Bronchial epithelial cell (primary cell): Measurements from ENCODE around the gene HOXA6. TPM values are rescaled to one million over a fixed set of nuclear protein-coding genes. Genes with fewer than 3 reads are reported as not detected.

ENCODE experiments used
- DNase-seq: peaks from one replicate; pipeline ENCODE4 v3.0.0-alpha.2; 2010; ENCODE audit warnings: low read depth
- FAIRE-seq: peaks from 2 replicates; lab custom pipeline; 2011; peaks lifted over from hg19 to GRCh38; lab: Jason Lieb, UNC
- H3K27me3 ChIP-seq: 2 replicates; pipeline ENCODE4 v1.5.1; 2011; ENCODE audit warnings: low read length; ENCODE audit not compliant: control insufficient read depth, insufficient read depth
- H3K36me3 ChIP-seq: 2 replicates; pipeline ENCODE4 v1.5.1; 2011; ENCODE audit warnings: low read length; ENCODE audit not compliant: control insufficient read depth, insufficient read depth
- H3K4me3 ChIP-seq: 2 replicates; pipeline ENCODE4 v1.5.1; 2011; ENCODE audit warnings: mild to moderate bottlenecking, low read depth, low read length, control low read depth
- total RNA-seq: library from RNA; depleted of rRNA; stranded (reverse); fragments of >200 nt; gene quantifications from 2 replicates; pipeline ENCODE4 v1.2.1, GENCODE V29; 2014
- TF ChIP-seq, protein P1 (sequence below): IDR thresholded peaks from 2 replicates; pipeline ENCODE4 v1.5.1; 2011; ENCODE audit warnings: mild to moderate bottlenecking, moderate library complexity, low read length, control low read depth, inconsistent platforms; ENCODE audit not compliant: insufficient read depth, severe bottlenecking

Gene HOXA6
- total RNA-seq, 1 donor from 2014 or later, result 0.53 TPM

DNA sequence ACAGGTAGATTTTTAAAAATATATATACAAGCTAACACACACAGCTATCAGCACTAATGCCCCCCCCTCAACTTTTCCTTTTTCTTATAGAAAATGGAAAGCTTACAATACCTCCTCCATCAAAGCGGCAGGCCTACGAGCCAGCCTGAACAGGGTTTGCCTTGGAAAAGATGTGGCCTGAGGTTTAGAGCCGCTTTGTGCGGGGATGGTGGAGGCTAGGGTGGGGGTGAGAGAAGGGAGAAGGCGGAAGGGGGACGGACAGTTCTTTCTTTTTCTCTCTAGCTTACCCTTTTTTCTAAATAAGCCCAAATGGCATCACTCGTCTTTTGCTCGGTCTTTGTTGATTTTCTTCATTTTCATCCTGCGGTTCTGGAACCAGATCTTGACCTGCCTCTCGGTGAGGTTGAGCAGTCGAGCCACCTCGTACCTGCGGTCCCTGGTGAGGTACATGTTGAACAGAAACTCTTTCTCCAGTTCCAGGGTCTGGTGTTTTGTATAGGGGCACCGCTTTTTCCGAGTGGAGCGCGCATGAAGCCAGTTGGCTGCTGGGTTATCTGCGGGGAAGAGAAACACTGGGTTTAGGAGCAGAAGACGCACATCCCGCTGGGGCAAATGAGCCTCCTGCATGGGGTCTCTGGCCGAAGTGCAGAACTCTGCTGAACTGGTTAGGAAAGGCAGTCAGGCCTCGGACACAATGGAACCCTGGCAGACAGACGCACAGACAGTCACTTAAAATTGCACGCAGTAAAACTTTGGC lies 15.9 kb upstream of the HOXA6 start:
- no peaks in the 10 kb centered on the region for H3K36me3 ChIP-seq
- H3K4me3 ChIP-seq, result no peak overlapping the region
- TF ChIP-seq, protein P1, sequence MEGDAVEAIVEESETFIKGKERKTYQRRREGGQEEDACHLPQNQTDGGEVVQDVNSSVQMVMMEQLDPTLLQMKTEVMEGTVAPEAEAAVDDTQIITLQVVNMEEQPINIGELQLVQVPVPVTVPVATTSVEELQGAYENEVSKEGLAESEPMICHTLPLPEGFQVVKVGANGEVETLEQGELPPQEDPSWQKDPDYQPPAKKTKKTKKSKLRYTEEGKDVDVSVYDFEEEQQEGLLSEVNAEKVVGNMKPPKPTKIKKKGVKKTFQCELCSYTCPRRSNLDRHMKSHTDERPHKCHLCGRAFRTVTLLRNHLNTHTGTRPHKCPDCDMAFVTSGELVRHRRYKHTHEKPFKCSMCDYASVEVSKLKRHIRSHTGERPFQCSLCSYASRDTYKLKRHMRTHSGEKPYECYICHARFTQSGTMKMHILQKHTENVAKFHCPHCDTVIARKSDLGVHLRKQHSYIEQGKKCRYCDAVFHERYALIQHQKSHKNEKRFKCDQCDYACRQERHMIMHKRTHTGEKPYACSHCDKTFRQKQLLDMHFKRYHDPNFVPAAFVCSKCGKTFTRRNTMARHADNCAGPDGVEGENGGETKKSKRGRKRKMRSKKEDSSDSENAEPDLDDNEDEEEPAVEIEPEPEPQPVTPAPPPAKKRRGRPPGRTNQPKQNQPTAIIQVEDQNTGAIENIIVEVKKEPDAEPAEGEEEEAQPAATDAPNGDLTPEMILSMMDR, result no peak
- peaks cover 78% of the 10 kb centered on the region for H3K27me3 ChIP-seq
- FAIRE-seq (no peak), DNase-seq (no peak)

DNA sequence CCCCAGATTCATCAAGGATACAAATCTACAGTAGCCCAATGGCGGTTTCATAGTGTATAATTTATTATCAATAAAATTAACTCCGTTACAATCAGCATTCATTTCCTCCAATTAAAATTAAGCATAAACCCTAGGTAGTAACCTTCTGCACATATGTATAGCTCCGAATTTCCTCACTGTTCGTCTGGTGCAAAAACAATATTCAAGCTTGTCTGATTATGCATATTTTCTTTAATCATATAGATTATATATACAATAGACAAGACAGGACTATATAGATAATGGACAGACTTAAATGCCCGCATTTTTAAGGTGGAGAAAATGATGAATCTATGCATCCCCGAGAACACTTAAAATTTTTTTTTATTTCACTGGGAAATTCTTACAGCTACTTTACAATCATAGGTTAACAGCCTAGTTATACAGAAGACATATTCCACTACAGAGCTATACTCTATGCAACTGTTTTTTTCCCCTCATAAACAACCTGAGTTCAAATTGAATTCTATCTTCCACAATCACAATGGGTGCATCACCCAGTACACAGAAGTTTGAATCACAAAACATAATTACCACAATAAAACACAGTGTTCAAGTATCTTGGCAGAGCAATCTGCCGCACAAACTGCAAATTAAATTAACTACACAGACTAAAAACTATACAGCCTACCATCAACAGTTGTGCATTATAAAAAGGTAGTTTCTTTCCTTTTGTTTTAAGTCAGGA lies 15.2 kb upstream of the HOXA6 start:
- Histone ChIP-seq H3K36me3 (no peaks in the 10 kb centered on the region), H3K4me3 (no peak overlapping the region), H3K27me3 (peaks cover 78% of the 10 kb centered on the region)
- TF ChIP-seq, protein P1, result no peak
- no peak for FAIRE-seq
- DNase-seq, result no peak

DNA sequence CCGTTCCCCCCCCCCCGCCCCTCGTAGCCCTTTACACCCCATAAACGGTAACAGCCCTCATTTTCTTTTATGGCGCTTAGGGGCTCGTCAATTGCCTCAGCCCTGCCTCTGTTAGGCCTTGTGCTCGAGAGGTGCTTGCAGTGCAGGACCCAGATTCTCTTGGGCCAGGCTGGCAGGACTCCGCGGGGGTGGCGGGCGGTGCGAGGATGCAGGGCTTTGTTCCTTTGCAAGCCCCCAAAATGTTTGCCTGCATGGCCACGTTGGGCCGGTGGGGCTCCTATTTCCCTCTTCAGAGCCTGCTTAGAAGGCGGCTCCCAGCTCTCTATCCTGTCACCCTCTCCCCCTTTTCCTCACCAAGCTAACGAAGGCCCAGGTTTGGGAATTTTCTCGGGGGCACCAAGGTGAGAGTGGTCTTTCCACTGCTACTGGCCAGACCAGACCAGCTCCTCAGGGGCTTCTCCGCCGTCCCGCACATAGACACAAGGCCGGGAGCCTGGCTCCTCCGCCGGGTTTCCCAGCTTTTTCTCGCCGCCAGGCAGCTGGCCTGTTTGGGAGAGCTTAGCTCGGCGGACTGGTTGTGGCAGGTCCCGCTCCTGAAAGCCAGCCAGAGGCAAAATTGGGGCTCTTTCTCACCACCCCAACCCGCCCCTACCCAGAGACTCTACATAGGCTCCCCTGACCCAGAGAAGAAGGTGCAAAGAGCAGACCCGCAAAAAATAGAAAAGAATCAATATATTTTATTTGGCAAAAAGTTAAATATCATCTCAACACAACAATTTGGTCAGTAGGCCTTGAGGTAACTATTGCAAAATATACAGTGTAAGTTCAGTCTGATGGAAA lies 14.4 kb upstream of the HOXA6 start:
- H3K36me3 ChIP-seq, result no peaks in the 10 kb centered on the region
- no peak overlapping the region for H3K4me3 ChIP-seq
- DNase-seq (no peak), FAIRE-seq (no peak)
- H3K27me3 ChIP-seq, result peaks cover 77% of the 10 kb centered on the region
- TF ChIP-seq, protein P1, result no peak

DNA sequence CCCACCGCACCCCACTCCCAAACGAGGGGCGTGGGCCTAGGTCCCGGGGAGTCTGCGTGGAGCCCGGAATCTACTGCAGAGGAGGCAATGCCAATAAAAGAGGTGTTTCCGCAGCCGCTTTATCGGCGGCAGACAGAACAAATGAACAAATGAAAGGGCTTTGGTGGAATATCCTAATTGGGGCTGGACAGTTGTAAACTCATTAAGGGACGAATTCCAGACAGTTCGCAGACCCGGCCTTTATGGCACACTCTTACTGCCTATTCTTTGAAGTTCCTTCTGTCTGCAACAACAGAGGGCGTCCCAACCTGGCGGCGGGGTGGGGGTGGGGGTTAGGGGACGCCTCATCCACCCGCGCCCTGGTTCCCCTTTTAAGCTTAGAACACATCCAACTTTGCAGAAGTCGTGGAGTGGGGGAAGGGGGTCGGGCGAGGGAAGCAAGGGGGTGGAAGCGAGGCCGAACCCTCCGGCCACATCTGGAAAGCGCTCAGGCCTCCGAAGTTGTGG lies 13.7 kb upstream of the HOXA6 start:
- peaks cover 76% of the 10 kb centered on the region for H3K27me3 ChIP-seq

DNA sequence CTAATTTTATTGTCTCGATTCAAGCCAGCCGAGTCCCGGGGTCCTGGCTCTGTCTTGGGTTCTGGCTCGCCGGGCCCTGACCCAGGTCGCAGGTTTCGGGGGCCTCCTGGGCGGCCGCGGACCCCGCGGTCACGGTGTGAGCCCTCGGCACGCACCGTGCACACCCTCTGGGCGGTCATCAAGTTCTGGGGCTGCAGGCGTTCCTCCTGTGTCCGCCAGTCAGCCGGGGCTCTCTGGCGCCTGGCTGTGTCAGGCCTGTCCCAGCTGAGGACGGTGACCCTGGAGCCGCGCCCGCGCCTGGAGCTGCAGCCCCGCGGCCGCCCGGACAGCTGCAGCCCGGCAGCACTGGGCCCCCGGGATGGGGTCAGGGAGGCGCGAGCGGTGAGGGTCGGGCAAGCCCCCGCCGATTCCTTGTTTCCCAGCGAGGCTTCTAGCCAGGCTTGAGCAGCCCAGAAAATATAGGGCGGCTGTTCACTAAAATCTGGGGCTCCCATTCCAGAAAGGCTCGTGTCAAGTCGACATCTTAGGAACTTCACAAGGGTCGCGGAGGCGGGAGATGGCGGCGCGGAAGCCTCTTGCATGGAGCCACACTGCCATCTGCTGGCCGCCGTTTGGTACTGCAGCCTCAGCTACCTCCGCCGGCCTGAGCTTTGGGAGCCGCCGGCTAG lies 13.1 kb upstream of the HOXA6 start:
- Histone ChIP-seq H3K36me3 (no peaks in the 10 kb centered on the region), H3K4me3 (peak overlapping the region; percentile 32), H3K27me3 (peaks cover 76% of the 10 kb centered on the region)
- FAIRE-seq (no peak), DNase-seq (peak; percentile 29)
- TF ChIP-seq, protein P1, result peak; percentile 97

More for the DNA sequence above, 13.7 kb upstream of the HOXA6 start:
- no peak for DNase-seq
- TF ChIP-seq, protein P1, result no peak
- FAIRE-seq, result no peak
- Histone ChIP-seq H3K4me3 (peak overlapping the region; percentile 32), H3K36me3 (no peaks in the 10 kb centered on the region)
